Smooth muscle cell (in vitro differentiated cells): ENCODE results near the gene CHD5. TPM values are rescaled to one million over a fixed set of nuclear protein-coding genes. Genes with fewer than 3 reads are reported as not detected.
A peak's percentile ranks its signal among the peaks of the same experiment; 100 is the strongest.

Source experiments
- DNase-seq: peaks from one replicate; lab custom pipeline; 2025; ENCODE audit not compliant: unreplicated experiment; lab: John Stamatoyannopoulos, UW
- H2AFZ ChIP-seq: fragments of 200-600 bp; sonication (generic); 2 replicates; pipeline ENCODE4 v1.6.0; 2016; ENCODE audit warnings: antibody characterized with exemption, low read depth, mild to moderate bottlenecking
- H3F3A ChIP-seq: fragments of 200-600 bp; sonication (generic); 2 replicates; pipeline ENCODE4 v1.6.0; 2017; ENCODE audit warnings: antibody characterized with exemption, low read depth
- H3K27ac ChIP-seq: fragments of 200-600 bp; sonication (generic); 2 replicates; pipeline ENCODE4 v1.5.1; 2016; ENCODE audit warnings: low read depth, mild to moderate bottlenecking
- H3K27me3 ChIP-seq: fragments of 200-600 bp; sonication (generic); 2 replicates; pipeline ENCODE4 v1.6.1; 2016; ENCODE audit warnings: low read depth, mild to moderate bottlenecking
- H3K36me3 ChIP-seq: fragments of 200-600 bp; sonication (generic); 2 replicates; pipeline ENCODE4 v1.5.1; 2016; ENCODE audit warnings: low read depth
- H3K4me1 ChIP-seq: fragments of 200-600 bp; sonication (generic); 2 replicates; pipeline ENCODE4 v1.5.1; 2016; ENCODE audit warnings: low read depth
- H3K4me2 ChIP-seq: fragments of 200-600 bp; sonication (generic); 2 replicates; pipeline ENCODE4 v1.6.0; 2016; ENCODE audit warnings: mild to moderate bottlenecking
- H3K4me3 ChIP-seq: fragments of 200-600 bp; sonication (generic); 2 replicates; pipeline ENCODE4 v1.5.1; 2016; ENCODE audit warnings: mild to moderate bottlenecking
- H3K79me2 ChIP-seq: fragments of 200-600 bp; sonication (generic); 2 replicates; pipeline ENCODE4 v1.6.0; 2016; ENCODE audit warnings: low read depth, mild to moderate bottlenecking
- H3K9ac ChIP-seq: fragments of 200-600 bp; sonication (generic); 2 replicates; pipeline ENCODE4 v1.6.0; 2016; ENCODE audit warnings: low read depth
- H3K9me3 ChIP-seq: fragments of 200-600 bp; sonication (generic); replicated peaks from 2 replicates; pipeline ENCODE4 v1.5.1; 2016; ENCODE audit warnings: low read depth
- H4K20me1 ChIP-seq: fragments of 200-600 bp; sonication (generic); 2 replicates; pipeline ENCODE4 v1.6.0; 2016; ENCODE audit warnings: low read depth
- CTCF ChIP-seq: fragments of 200-600 bp; sonication (generic); IDR thresholded peaks from 2 replicates; pipeline ENCODE4 v1.5.1; 2017; ENCODE audit warnings: borderline replicate concordance, mild to moderate bottlenecking, antibody characterized with exemption; ENCODE audit not compliant: insufficient read depth, poor library complexity, severe bottlenecking
- whole genome bisulfite sequencing: methylation state at CpG from one replicate; pipeline ENCODE4 v1.1.7; 2016; ENCODE audit warnings: low lambda C conversion rate; 5-methylcytosine and 5-hydroxymethylcytosine counted together
- polyA plus RNA-seq: library from polyadenylated mRNA; unstranded; fragments of >200 nt; fragmentation: Nextera tagmentation; extraction: Ambion mirVana; gene quantifications from 2 replicates; pipeline ENCODE4 v1.2.1, GENCODE V29; 2016
- total RNA-seq: library from RNA; depleted of rRNA; stranded (reverse); fragments of >200 nt; gene quantifications from 2 replicates; pipeline ENCODE4 v1.2.3, GENCODE V29; 2014

Gene CHD5
- total and polyA plus RNA-seq, 2 experiments from 2014 or later = 0.40 TPM; not detected in 1

GRCh38 chr1:6108937-6109614 is 71.0 kb downstream of the CHD5 start:
- no peak overlapping the region for H3K4me2 ChIP-seq
- H3K4me3 ChIP-seq = no peak overlapping the region
- peak; percentile 22 for TF ChIP-seq CTCF
- H3K36me3 ChIP-seq = no peaks in the 10 kb centered on the region
- H3F3A ChIP-seq = no peaks in the 10 kb centered on the region
- DNase-seq = no peak
- H3K79me2 ChIP-seq = no peaks in the 10 kb centered on the region
- no peaks in the 10 kb centered on the region for H3K9me3 ChIP-seq
- no peak overlapping the region for H2AFZ ChIP-seq
- no peak overlapping the region for H3K27ac ChIP-seq
- H3K4me1 ChIP-seq = no peaks in the 10 kb centered on the region
- no peak overlapping the region for H3K9ac ChIP-seq
- no peaks in the 10 kb centered on the region for H4K20me1 ChIP-seq
- no peaks in the 10 kb centered on the region for H3K27me3 ChIP-seq
- whole genome bisulfite sequencing = 62% methylated on average over 14 of the region's 15 CpGs

- TF ChIP-seq CTCF = no peak
- Histone ChIP-seq H3K27me3 (no peaks in the 10 kb centered on the region), H3K27ac (no peak overlapping the region), H3K4me1 (no peaks in the 10 kb centered on the region), H3K4me3 (no peak overlapping the region), H3K9ac (no peak overlapping the region), H3K79me2 (no peaks in the 10 kb centered on the region), H3K4me2 (no peak overlapping the region), H4K20me1 (no peaks in the 10 kb centered on the region), H3K9me3 (no peaks in the 10 kb centered on the region), H3K36me3 (no peaks in the 10 kb centered on the region), H2AFZ (no peak overlapping the region), H3F3A (no peaks in the 10 kb centered on the region)
- no peak for DNase-seq
- WGBS = 89% methylated on average over 2 of the region's 2 CpGs
Measured at GRCh38 chr1:6108476-6108875, 71.6 kb downstream of the CHD5 start.

- no peaks in the 10 kb centered on the region for H4K20me1 ChIP-seq
- H3K4me3 ChIP-seq = no peak overlapping the region
- 91% methylated on average over 6 of the region's 8 CpGs for WGBS
- H3K36me3 ChIP-seq = no peaks in the 10 kb centered on the region
- no peaks in the 10 kb centered on the region for H3K9me3 ChIP-seq
- no peak overlapping the region for H3K9ac ChIP-seq
- no peak for TF ChIP-seq CTCF
- no peaks in the 10 kb centered on the region for H3F3A ChIP-seq
- H3K27me3 ChIP-seq = no peaks in the 10 kb centered on the region
- H3K27ac ChIP-seq = no peak overlapping the region
- no peak for DNase-seq
- H2AFZ ChIP-seq = no peak overlapping the region
- no peaks in the 10 kb centered on the region for H3K79me2 ChIP-seq
- no peaks in the 10 kb centered on the region for H3K4me1 ChIP-seq
- H3K4me2 ChIP-seq = no peak overlapping the region
Measured at GRCh38 chr1:6107409-6108356, 72.4 kb downstream of the CHD5 start.
